HG02884 (cell line): ENCODE results near the gene EBF4.

Experiments
- ATAC-seq: cut with Tn5 transposase; IDR thresholded peaks from one replicate; pipeline ENCODE4 v1.9.1; 2021; ENCODE audit warnings: mild to moderate bottlenecking, moderate library complexity; ENCODE audit not compliant: unreplicated experiment

EBF4 gene

DNA sequence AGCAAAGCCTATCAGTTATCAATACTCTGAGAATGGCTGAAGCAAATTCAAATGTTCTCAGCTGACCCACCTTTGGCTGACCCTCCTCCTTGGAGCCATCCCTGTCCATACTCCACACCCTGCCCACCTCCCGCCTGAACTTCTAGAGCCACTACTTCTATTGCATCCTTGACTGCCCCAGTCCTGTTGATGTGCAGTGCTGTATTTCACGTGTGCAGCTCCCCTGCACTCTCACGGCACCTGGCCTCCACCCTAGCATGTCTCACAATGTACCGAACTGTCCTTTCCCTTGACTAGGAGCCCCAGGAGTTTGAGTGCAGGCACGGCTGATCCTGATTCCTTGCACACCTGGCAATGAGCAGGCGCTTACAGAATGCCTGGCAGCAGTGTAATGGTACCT is 100.9 kb downstream of the EBF4 start:
- ATAC-seq, result no peak

DNA sequence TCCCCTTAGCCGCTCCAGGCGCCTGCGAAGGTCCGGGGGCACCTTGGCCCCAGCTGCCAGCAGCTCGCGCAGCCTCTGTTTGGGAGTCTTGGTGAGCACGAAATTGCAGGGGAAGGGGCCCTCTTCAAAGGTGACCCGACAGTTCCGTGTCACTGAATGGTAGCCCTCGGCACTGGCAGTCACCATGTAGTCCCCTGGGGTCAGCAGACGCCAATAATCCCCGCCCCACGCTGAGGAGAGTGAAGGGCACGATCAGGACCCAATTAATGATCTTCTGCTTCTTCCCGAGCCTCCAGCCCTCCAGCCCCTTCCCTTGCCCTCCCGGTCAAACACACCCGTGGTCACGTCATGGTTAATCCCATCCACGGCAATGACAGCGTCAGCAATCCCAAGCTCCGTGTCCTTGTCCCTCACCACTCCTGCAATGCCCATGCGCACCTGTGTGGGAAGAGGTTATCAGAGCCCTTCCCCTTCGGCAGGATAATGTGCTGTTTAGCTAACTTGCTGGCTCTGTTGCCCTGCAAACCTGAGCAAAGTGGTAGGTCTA is 101.7 kb downstream of the EBF4 start:
- ATAC-seq, result no peak

DNA sequence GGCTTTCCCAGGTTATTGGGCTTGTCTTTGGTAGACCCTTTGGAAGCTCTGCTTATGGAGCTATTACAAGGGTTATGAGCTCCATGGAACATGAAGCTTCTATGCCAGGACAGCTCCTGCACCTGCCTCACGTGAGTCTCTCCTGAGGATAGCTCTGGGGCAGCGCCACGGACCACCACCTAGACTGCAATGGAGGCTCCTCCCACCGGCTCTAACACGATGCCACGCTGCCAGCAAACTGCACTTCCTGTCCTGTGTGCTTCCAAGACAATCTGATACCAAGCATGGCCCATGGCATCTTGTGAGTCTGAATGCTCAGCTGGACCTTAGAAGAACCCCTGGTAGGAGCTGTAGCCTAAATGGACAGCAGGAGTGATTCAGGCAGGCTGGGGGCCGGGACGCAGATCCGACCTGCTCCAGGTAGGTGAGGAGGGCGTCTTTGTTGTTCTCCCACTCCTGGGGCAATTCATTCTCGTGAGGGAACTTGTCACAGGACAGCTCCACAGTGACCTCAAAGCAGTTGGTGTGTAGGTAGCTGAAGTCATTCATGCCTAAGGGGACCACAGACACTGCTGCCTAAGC is 102.4 kb downstream of the EBF4 start:
- ATAC-seq, result no peak

DNA sequence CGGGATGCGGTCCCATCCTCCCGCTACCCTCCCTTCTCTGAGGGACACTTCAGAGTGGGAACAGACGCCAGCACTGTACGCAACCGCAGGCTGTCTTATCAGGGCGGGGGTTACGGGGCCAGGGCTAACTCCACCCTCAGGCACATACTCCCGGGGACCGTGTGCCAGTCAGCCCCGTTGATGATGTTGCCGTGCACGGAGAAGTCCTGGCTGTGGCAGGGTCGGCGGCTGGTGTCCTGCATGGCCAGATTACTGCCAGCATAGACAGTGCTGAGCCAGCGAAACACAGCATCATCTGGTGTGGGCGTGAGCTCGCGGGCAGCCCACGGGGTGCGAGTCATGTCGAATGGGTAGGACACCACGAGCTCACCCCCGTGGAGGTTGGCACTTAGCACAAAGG is 102.9 kb downstream of the EBF4 start:
- no peak for ATAC-seq

DNA sequence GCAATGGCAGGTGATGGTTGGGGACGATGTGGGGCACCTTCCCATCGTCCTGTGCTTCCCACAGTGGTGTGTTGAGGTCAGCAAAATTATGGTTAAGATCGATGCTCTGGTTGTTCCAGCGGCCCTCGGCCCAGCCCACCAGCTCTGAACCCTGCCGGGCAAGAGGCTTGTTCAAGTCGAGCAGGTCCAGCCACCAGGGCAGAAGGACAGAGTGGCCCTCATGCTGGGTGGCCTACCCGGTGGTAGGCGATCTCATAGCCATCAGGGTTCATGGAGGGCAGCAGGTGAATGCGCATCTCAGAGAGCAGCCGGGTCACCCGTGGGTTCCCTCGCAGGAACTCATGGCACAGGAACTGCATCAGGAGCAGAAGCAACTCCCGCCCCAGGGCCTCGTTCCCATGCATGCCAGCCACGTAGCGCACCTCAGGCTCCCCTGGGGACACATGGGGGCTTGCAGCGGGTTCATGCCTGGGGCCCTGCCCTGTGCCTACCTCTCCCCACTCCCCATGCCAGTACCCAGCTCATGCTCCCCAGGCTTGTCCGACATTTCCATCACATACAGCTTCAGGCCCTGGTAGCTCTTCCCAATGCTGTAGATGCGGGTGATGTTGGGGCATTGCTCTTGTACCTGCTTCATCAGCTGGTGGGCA is 103.6 kb downstream of the EBF4 start:
- no peak for ATAC-seq

DNA sequence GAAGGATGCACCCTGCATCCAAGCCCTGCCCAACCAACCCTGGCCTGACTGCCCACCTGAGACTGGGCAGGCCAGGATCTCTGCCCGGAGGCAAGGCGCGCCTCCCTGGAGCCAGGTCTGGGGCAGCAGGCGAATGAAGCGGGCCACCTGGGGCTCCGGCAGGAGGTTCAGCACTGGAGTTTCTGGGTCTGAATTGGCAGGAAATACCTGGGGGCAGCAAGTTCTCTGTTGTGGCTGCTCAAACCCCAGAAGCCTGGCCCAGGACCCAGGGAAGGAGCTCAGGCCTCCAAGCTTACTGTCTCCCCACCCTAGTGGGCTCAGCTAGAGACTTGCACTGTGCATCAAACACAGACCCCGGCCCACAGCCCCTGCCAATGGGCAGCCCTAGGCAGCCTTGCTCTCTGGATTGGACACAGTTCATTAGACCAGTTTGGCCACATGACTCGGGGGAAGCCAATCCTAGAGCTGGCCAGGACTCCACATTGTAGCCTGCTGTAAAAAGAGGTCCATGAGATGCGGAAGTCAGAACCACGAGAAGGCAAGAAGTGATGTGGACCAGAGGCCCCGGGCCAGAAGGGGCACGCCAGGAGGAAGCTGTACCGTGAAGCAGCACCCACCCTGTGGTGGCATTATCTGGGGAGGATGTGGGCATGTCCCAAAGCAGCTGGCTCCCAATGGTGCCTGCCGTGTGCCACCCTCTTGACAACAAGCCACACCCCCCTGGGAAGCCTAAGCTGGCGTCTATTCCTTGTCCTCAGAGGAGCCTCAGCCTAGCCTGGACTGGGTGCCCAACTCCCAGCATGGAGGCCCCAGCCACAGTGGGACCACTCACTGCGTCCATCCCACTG is 104.8 kb downstream of the EBF4 start:
- ATAC-seq, result no peak

DNA sequence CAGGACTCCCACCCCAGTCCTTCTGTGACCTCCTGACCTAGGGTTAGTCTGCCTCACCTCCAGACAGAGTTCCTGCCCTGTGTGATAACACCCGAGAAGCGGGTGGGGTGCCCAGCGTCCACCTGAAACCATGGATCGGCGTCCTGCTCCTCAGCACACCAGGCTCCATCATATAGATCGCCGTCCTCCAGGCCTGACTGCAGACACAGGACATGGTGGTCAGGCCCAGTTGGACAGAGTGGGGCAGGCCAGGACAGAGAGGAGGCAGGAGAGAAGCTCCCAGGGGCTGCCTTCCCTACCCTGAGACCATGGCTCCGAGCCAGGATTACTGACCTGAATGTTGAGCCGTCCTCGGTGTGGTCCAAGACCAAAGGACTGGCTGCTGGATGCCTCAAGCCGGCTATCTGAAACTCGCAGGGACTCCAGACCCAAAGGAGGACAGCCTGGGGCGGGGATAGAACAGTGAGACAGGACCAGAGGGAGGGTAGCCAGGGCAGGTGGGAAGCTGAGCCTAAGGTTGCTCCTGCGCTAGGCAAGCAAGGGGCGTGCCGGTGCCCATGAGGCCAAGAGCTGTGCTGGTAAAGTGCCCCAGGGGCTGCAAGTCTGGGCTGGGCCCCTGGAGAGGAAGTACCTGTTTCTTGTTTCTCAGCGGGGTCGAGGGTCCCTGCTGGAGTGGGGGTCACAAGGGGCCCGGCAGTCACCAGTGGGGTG is 105.7 kb downstream of the EBF4 start:
- no peak for ATAC-seq

DNA sequence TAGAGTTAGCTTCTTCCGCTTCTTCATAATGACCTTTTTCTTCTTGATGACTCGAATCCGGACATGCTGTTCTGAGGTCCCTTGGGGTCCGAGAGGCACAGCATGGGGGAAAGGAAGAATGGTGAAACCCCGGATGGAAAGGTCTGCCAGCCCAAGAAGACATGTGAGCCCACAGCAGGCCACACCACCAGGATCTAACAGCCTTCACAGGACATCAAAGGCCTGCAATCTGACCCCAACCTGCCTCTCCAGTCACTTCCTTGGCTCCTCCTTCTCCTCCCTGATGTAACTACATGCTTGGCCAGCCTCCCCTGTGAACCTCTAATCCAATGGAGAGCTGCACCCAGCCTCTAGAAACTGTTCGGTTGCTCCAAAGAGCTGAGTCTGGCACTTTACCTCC is 106.2 kb downstream of the EBF4 start:
- no peak for ATAC-seq

DNA sequence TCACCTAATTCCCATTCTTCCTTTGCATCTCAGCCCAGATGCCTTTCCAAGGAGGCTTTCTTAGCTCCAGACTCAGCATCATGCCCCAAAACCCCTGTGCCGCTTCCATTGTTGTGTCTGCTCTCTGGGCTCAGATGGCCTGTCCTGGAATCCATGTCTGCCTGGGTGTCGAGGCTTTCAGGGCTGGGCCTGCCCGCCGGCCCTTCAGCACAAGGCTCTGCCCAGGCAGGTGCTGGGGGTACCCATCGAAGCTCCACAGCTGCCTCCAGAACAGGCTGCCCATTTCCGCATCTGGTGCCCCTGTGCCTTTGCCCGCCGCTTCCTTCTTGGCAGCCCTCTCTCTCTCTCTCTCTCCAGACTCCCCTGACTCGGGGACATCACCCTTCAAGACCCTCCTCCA is 106.7 kb downstream of the EBF4 start:
- ATAC-seq, result no peak

DNA sequence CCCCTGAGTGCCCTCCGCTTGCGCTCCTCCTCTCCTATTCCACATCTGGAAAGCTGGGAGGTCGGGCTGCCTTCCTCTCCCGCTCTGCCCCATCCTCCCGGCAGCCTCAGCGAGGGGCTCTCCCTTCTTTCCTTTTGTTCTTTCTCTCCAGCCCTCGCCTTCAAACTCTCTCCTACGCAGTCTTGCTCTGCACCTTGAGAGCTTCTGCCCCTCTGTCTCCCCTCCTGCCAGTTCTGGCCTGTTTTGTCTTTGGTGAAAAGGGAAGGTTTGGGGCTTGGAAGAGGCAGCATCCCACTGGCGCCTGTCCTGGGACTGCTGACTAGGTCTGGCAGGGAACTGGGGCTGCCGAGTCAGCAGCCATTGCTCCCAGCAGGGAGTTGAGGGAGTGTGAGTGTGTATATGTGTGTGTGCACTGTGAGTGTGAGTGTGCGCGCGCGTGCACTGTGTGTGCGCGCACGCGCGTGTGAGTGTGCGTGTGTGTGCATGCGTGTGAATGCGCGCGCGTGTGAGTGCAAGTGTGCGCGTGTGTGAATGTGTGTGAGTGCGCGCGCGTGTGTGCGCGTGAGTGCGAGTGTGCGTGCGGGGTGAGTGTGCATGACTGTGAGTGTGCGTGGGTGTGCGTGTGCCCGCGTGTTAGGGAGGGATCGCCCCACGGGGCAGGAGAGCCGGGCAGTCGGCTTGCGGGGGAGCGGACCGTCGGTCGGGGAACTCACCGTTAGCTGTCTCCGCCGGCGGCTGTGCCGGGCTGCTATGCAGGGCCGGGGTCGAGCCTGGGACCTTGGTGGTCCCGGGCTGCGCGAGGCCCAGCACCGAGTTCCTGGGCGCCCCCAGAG is 107.3 kb downstream of the EBF4 start:
- no peak for ATAC-seq

DNA sequence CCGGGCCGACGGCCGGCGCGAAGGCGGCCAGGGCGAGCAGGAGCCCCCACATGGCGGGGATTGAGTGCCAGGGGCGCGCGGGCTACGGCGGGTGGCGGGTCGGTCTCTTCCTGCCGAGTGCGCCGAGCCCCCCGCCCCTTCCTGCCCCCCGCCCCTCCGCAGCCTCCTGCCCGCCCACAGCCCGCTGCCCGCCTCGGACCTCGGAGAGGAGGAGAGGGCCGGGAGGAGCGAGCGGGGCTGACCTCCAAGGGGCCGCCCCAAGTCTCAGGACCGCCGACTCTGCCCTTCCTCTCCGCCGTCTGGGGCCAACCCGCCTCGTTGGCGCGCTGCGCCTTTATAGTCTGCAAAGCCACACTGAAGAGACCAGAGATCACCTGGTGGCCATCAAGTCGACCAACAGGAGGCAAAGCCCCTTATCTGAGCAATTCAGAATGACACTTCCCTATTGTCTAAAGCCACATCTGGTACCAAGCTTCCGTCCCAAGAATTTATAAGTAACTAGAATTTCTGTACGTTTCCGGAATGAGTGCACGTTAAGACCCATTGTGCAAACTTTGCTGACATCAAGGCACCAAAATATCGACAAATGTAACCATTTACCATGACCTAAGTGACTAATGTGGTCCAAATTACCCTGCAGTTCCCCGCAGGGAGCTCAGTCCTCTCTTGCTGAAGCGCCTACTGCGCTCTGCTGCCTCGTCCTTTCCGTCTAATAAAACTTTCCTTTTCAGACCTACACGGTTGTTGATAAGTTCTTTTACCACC is 108.1 kb downstream of the EBF4 start, which contains the start of gene CPXM1:
Gene CPXM1, minus strand, starts transcription at position 107 of the 765 bp plus-strand sequence. Its CDS starts 55 bp downstream, at position 52.
- ATAC-seq, result no peak

DNA sequence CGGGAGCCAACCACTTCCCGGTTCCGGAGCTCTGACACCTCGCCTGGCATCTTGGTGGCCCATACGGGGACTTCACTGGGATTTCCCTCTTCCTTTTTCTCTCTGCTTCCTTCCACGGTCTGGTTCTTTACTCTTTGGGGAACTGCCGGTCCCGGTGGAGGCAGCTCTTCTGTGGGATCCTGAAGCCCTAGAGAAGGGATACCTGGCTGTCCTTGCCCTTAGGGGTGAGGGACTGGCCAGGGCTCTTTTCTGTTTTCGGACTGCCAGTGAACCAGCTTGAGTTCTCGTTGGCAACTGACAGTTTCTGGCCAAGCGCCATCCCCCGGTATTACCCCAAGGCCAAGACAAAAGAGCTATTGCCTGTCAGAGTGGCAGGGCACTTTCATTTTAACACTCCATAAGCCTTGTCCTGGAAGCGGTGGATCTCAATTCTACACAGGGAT is 108.7 kb downstream of the EBF4 start:
- no peak for ATAC-seq

DNA sequence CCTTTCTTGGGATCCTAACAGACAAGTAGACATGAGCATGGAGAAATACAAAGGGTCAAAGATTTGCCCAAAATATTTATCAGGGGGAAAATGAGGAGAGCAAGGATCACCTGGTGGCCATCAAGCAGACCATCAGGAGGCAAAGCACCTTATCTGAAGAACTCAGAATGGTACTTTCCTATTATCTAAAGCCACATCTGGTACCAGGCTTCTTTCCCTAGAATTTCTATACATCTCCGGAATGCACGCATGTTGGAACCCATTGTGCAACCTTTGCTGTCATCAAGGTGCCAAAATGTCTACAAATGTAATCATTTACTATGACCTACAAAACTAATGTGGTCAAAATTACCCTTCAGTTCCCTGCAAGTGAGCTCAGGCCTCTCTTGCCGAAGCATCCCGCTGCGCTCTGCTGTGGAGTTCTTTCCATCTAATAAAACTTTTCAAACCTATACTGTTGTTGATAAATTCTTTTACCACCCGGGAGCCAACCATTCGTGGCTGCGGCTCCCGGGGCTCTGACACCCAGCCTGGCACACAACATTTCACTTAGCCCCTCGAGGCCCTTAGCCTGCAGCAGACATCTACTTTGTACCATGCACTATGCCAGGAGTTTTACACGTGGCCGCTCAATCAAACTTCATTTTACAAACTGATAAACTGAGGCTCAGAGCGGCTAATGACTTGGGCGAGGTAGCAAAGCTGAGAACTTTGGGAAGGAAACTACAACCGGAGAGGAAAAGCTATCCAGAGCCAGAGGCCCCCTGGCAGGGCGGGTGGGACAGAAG is 111.7 kb downstream of the EBF4 start:
- no peak for ATAC-seq

DNA sequence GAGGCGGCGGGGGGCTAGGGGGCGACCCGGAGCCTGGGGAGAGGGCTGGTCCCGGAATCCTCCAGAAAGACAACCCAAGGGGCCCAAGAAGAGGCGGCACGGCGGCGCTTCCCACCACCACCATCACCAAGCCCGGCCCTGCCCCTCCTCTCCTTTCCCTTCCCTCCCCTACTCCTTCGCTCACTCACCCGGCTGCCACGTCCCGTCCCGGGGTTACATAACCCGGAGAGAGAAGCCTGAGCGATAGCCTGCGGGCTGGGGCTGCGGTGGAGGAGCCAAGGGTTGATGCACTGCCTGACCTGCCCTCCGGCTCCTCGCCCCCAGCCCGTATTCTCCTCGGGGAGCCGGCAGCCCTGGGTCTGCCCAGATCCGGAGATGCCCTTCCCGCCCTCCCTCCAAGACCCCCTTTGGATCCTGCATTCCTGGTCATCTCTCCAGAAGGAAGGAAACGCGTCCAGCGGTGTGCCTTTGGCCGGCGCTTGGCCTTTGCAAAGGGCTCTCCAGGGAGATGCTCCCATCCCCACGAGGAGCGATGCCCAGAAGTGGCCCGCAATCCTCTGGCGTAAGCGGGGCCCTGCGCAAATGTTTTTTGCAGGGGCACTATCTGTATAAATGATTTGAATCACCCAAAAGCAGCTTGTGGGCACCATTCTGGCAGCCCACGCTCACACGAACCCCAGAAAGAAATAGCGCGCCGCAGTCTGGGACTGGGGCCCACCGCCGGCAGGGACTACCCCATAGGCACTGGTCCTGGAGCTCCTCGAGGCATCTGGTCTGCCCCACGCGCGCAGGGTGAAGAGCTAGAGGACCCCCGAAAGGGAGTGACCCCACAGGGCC is 112.5 kb downstream of the EBF4 start:
- ATAC-seq, result no peak

DNA sequence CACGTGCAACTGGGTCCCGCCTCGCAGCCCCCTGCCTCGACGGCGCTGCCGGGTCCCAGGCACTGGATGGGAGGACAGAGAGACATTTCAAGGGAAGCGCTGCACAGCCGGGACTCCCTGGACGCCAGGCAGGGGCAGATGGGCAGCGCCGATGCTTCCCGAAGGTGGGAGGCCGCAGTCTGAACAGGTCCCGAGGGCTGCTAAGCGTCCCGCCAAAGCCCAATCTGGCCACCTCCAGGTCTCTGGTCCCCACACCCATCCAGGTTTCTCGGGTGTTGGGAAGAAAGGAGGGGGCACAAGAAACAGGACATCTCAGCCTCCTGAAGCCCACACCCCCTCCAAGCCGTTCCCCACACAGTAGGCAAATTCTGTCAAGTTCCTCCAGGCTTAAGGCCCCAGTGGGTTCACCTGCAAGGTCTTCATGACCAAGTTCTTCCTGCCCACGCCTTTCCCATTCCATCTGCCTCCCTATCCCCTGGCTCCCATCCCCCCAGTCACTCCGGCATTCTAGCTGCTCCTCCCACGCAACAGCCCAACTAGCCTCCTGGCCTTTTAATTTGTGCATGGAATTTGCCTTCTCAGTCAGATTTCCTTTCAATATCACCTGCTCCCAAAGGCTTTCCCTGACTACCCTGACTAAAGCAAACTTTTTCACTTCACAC is 113.2 kb downstream of the EBF4 start:
- no peak for ATAC-seq

DNA sequence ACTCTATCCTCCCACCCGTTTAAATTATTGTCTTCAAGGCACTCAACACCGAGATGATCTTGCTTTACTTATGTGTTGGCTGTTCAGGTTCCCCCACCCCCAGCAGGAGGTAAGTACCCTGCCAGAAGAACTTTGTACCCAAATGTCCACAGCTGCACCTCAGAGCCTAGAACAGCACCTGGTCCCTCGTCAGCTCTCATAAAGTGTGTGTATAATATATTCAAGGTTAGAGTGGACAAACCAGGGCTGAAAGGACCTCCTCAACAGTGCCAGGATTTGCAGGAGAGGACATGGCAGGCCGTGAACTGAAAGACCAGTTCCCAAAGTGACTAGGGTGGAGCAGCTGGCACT is 113.7 kb downstream of the EBF4 start:
- ATAC-seq, result no peak

DNA sequence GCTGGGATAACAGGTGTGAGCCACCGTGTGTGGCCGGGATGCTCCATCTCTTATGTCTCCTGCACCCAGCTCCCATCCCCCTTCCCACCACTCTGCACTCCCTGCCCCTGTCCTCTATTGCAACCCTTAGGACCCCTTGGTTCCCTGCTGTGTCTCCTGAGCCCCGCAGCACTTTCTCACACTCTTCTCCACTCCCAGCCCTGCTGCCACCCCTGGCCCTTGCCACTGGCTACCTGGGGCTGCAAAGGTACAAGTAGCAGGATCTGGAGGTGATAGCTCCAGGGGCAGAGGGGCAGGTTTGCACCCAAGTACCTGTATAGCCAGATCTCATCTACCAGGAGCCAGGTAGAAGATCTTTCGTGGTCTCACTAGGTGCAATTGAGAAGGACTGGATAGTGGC is 114.4 kb downstream of the EBF4 start:
- no peak for ATAC-seq
